Psoas muscle (tissue), 8 donors: Measurements from ENCODE around the gene EEF1AKMT1. TPM values are rescaled to one million over a fixed set of nuclear protein-coding genes. Genes with fewer than 3 reads are reported as not detected.
A peak's percentile ranks its signal among the peaks of the same experiment; 100 is the strongest.

Experiments
- ATAC-seq, 4 donors: fragments of 200-7000 bp; cut with Tn5 transposase; one replicate each; pipeline ENCODE4 v1.9.1; 2020; ENCODE audit warnings: moderate library complexity in 3 of 4, mild to moderate bottlenecking in 2 of 4
- DNase-seq, 2 donors: peaks; one replicate each; pipeline ENCODE4 v3.0.0-alpha.2; 2020
- H3K27ac ChIP-seq: fragments of 200-600 bp; one replicate; pipeline ENCODE4 v1.8.0; 2022
- H3K27me3 ChIP-seq, 3 donors: fragments of 200-600 bp in 1 of 3; one replicate each; pipeline versions ENCODE4 v1.6.1 to v1.8.0; 2013 to 2022; ENCODE audit warnings: low read length in 2 of 3, mild to moderate bottlenecking in 2 of 3, moderate library complexity in 1 of 3; ENCODE audit not compliant: insufficient read depth in 3 of 3
- H3K36me3 ChIP-seq, 2 donors: fragments of 200-600 bp in 1 of 2; one replicate each; pipeline versions ENCODE4 v1.6.1 to v1.8.0; 2013 to 2022; ENCODE audit warnings: low read depth in 1 of 2, mild to moderate bottlenecking in 1 of 2, moderate library complexity in 1 of 2; ENCODE audit not compliant: insufficient read depth in 1 of 2
- H3K4me1 ChIP-seq: fragments of 200-600 bp; one replicate; pipeline ENCODE4 v1.8.0; 2022
- H3K4me3 ChIP-seq: fragments of 200-600 bp; one replicate; pipeline ENCODE4 v1.8.0; 2022; ENCODE audit warnings: mild to moderate bottlenecking
- H3K9me3 ChIP-seq: fragments of 200-600 bp; one replicate; pipeline ENCODE4 v1.8.0; 2022
- WGBS, 3 donors: extraction: QIAGEN DNeasy Blood & Tissue Kit; methylation state at CpG; one replicate each; pipeline versions ENCODE4 v1.1.6 to v1.1.7; 2013; 5-methylcytosine and 5-hydroxymethylcytosine counted together
- intact Hi-C, 2 donors: fragments of 100-400 bp; cut with DNase I; formaldehyde crosslinking; loops; one replicate each; pipeline versions ENCODE4 v1.11.0 to v1.14.2; 2022
- polyA plus RNA-seq, 3 donors: library from polyadenylated mRNA; stranded (reverse); fragments of 200-250 nt; gene quantifications; one replicate each; pipeline ENCODE4 v1.2.3, GENCODE V29; 2013
- total RNA-seq, 4 donors: library from RNA; stranded (reverse); fragmentation: NEBNext Ultra II Directional in 2 of 4; extraction: Animal tissue kit (Norgen Biotek cat#: 25700) in 2 of 4; gene quantifications; one replicate each; pipeline versions ENCODE4 v1.2.1 to v1.2.4, GENCODE V29; 2021 to 2023
- TF ChIP-seq, protein P1 (sequence below): fragments of 200-600 bp; IDR thresholded peaks from one replicate; pipeline ENCODE4 v1.8.0; 2022; ENCODE audit warnings: antibody characterized with exemption
- donor health status: healthy with polysubstance abuse.
- donor health status: DM: no; HTN: no; CAD: no; lungs with moderate emphysema.
- donor health status: Bipolar disorder and iron deficiency.
- donor health status: healthy.
- donor health status: DM: yes; HTN: yes; CAD: no.
- donor health status: DM: no; HTN: no; CAD: no.
- donor health status: DM: no; HTN: no; CAD: no.
- donor health status: DM: yes; HTN: yes; CAD: no.

The EEF1AKMT1 gene
- total and polyA plus RNA-seq, 7 donors: 5.1 to 9.9 (median 8.2) TPM

GRCh38 chr13:20775961-20776360, 2.2 kb upstream of the EEF1AKMT1 start:
- 90 to 97% (median 93%) methylated on average over 2 of the region's 2 CpGs for WGBS, 3 donors
- H3K9me3 ChIP-seq: no peaks in the 10 kb centered on the region
- no peak overlapping the region for H3K27ac ChIP-seq
- H3K4me3 ChIP-seq: no peak overlapping the region
- H3K36me3 ChIP-seq: peaks cover 0 to 25% of the 10 kb centered on the region in 2 donors
- TF ChIP-seq, protein P1, sequence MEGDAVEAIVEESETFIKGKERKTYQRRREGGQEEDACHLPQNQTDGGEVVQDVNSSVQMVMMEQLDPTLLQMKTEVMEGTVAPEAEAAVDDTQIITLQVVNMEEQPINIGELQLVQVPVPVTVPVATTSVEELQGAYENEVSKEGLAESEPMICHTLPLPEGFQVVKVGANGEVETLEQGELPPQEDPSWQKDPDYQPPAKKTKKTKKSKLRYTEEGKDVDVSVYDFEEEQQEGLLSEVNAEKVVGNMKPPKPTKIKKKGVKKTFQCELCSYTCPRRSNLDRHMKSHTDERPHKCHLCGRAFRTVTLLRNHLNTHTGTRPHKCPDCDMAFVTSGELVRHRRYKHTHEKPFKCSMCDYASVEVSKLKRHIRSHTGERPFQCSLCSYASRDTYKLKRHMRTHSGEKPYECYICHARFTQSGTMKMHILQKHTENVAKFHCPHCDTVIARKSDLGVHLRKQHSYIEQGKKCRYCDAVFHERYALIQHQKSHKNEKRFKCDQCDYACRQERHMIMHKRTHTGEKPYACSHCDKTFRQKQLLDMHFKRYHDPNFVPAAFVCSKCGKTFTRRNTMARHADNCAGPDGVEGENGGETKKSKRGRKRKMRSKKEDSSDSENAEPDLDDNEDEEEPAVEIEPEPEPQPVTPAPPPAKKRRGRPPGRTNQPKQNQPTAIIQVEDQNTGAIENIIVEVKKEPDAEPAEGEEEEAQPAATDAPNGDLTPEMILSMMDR: no peak
- intact Hi-C loops: loop anchor here in 1 of 2 donors (10.0 kb wide), 1 partner anchor 251 kb away; the partner anchor contains the start of gene CRYL1
- ATAC-seq: no peak
- H3K4me1 ChIP-seq: no peaks in the 10 kb centered on the region
- H3K27me3 ChIP-seq: no peaks in the 10 kb centered on the region
- no peak for DNase-seq

- TF ChIP-seq, protein P1: no peak
- Histone ChIP-seq H3K9me3 (no peaks in the 10 kb centered on the region), H3K27me3 (no peaks in the 10 kb centered on the region), H3K4me1 (no peaks in the 10 kb centered on the region), H3K36me3 (peaks cover 0 to 17% of the 10 kb centered on the region in 2 donors), H3K27ac (peak overlapping the region; percentile 94), H3K4me3 (no peak overlapping the region)
- DNase-seq: no peak
- intact Hi-C loops: loop anchor here in 1 of 2 donors (5.0 to 10.0 kb wide), 3 partner anchors 38 to 250 kb away; partner anchors contain the start of gene CRYL1
- WGBS, 3 donors: 45 to 75% (median 58%) methylated on average over 1 of the region's 1 CpG
- no peak for ATAC-seq
Measured at GRCh38 chr13:20774746-20775145, 985 bp upstream of the EEF1AKMT1 start.

- H3K4me1 ChIP-seq: no peaks in the 10 kb centered on the region
- no peak for DNase-seq
- 79 to 85% (median 82%) methylated on average over 10 of the region's 10 CpGs for WGBS, 3 donors
- H3K27me3 ChIP-seq: no peaks in the 10 kb centered on the region
- H3K36me3 ChIP-seq: peaks cover 0 to 11% of the 10 kb centered on the region in 2 donors
- ATAC-seq: no peak
- peak overlapping the region; percentile 94 for H3K27ac ChIP-seq
- TF ChIP-seq, protein P1: no peak
- intact Hi-C loops: loop anchor here in 1 of 2 donors (5.0 to 10.0 kb wide), 3 partner anchors 40 to 248 kb away; partner anchors contain the start of gene CRYL1
- H3K4me3 ChIP-seq: peak overlapping the region; percentile 83
- H3K9me3 ChIP-seq: peaks cover 4% of the 10 kb centered on the region
Measured at GRCh38 chr13:20772401-20773131, 1.2 kb downstream of the EEF1AKMT1 start.

- WGBS, 3 donors: 97 to 100% (median 98%) methylated on average over 1 of the region's 1 CpG
- TF ChIP-seq, protein P1: no peak
- ATAC-seq (no peak), DNase-seq (no peak)
- Histone ChIP-seq H3K27me3 (no peaks in the 10 kb centered on the region), H3K36me3 (peaks cover 0 to 10% of the 10 kb centered on the region in 2 donors), H3K4me1 (no peaks in the 10 kb centered on the region), H3K27ac (no peak overlapping the region), H3K9me3 (peaks cover 9% of the 10 kb centered on the region), H3K4me3 (no peak overlapping the region)
- intact Hi-C loops: loop anchor here (5.0 to 10.0 kb wide), 4 partner anchors 38 to 245 kb away; partner anchors contain the start of gene CRYL1 (in 1 of the 2)
Measured at GRCh38 chr13:20769834-20770233, 3.9 kb downstream of the EEF1AKMT1 start.
